GM19467 (cell line): ENCODE measurements around the gene KRT7.
"Not testable (repeated sequence)": the region's sequence is repeated elsewhere in the genome, so short reads cannot be mapped to it uniquely, and the experiment has no call there.

Experiments used
- ATAC-seq: cut with Tn5 transposase; IDR thresholded peaks from one replicate; pipeline ENCODE4 v1.9.1; 2021; ENCODE audit warnings: mild to moderate bottlenecking, moderate library complexity; ENCODE audit not compliant: unreplicated experiment

The KRT7 gene

DNA sequence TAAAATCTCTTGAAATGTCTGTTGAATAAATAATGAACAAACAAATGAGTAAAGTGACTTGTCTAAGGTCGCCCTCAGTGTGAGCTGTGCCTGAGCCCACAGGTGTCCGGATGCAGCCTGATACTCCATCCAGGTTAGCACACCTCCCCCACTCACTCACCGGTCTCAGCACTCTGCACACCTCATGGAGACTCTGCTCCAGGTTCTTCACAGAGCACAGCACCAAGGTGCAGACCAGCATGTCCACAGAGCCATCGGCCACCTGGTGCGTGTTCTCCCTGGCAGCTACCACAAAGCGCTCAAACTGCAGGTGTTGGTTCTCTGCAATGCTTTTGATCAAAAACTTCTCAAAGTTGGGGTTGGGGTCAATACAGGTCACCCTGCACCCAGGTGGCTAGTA is 4.1 kb upstream of the KRT7 start:
- ATAC-seq: no peak

DNA sequence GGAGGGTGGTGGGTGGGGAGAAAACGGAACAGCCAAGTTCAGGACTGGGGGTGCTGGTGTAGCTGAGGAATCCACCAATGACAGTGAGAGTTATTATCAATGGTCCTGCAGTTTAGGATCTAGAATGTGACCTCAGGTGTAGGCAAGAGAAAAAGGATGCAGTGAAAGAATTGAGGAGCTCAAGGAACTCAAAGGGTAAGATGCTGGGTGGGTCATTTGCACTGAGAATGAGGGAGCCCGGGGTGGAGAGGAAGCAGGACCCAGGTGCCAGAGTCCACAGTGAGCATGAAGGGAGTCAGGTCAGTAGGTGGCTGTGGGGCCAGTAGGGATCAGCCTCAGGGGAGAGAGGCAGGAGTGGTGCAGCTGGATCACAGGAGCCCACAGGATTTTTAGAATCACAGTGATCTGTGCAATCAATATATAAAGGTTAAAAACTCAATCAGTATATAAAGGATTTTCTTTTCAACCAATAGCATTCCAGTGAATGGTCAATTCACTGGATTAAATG is 3.2 kb upstream of the KRT7 start:
- no peak for ATAC-seq

DNA sequence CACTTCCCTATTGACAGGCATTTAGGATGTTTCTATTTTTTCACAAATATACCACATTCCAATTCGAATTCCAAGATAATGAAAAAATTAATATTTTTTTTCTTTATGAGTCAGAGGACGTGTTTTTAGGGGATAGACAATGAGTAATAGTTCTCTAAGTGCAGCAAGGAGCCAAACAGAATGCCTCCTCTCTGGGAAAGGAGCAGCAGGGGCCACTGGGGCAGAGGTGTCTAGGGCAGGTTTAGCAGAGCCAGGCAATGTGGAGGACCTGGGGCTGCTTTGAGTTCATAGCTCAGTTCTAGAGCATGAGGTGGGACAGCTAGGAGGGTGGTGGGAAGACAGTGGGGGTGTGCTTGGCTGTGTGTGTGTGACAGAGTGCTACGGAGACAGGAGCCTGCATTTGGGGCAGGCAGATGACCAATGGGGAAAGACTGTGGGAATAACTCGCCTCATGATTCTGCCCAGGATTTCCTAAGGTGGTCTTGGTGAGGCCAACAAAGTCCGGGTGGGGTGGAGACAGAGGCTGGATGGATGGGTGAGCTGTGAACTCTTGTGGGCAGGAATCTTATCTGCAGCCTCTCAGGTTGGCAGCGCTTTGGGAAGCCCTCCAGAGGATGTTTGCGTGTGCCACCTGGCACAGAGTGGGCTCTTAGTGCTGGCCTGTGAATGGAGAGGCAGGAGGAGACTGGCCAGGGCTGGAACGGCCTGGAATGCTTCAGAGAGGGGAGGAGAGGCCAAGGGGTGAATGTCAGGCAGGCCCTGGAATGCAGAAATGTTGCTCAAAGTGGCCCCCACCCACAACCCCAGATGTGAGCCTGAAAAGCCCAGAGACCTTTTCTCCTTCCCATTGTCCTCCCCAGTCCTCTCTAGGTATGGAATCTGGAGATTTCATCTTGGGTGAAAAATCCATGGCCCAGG is 2.4 kb upstream of the KRT7 start:
- no peak for ATAC-seq

DNA sequence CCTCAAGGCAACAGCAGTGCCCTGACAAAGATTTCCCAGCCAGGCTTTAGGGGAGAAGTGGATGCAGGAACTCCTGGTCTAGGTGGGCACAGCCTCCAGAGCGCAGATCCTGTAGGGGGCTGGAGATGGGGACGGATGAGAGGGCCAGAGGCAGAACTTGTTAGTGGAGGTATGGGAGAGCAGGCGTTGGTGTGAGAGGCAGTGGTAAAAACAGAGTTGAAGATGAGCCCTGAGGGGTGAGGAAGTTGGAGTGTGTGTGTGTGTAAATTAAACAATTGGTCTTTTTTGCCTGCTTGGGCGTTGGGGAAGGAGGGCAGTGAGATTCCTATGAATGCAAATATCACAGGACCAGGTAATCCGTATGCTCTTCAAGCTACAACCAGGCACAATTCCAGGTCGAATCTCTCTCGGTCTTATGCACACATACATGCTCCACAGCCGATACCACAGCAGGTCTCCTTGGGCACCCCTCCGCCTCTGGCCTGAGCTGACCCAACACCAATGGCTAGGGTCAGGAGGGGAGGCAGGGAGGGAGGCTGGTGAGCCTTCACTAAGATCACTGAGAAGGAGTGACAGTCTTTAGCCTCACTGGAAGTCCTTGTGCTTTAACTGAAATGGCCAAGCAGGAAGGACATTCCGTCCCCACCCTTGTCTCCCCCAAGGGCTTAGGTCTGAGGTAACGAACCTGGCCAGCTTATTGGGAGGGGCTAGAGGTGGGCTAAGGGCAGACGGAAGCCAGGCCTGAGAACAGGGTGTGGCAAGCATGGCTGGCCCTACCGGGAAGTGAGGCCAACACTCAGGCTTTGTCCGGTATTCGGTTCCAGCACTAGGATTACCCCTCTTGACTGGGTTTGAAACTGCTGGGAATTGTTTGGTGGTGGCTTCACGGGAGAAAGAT is 1.5 kb upstream of the KRT7 start:
- no peak for ATAC-seq

DNA sequence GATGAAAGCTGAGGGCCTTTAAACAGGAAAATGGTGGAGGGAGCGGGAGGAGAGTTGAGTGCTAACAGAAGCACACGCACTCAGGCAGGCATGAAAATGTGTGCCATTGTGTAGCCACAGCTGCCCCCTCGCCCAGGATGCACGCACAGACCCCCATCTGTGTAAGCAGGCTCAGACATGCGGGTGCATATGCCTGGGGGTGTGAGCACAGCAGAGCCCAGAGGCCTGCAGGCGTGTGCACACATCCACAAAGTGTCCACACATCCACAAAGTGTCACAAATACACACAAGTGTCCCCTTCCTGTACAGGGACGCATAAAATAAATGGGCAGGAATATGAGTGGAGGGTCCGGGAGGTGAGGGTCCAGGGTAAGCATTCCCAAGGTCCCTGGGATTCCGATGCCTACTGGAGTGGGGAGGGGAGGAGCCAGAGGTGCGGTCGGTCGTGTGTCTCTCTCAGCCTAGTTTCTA is 805 bp upstream of the KRT7 start:
- ATAC-seq: no peak

DNA sequence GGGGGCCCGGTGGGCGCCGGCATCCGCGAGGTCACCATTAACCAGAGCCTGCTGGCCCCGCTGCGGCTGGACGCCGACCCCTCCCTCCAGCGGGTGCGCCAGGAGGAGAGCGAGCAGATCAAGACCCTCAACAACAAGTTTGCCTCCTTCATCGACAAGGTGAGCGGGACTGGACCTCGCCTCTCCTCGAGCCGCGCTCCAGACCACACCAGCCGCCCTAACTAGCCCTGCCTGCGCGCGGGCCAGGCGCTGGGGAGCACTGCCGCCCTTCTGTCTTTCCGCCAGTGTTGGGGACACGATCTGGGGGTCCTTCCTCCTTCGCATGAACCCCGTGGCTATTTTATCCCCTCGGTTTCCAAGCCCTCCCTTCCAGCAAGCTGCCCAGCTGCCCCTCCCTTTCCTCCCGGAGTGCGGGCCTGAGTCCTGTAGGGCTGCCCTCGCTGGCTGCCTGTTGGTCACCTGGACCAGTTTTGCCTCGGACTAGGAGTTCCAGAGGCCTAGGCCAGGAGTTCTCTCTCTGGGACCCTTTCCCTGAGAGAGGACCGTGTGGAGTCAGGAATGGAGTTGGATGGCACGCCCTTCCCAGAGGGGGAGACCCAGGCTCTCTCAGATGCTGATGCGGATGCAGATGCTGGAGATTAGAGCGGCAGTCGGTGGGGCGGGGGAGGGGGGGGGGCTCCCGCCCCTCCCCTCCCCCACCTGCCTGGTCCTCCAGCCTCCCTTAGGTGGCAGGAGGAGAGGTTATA is 592 bp downstream of the KRT7 start:
- ATAC-seq: no peak

DNA sequence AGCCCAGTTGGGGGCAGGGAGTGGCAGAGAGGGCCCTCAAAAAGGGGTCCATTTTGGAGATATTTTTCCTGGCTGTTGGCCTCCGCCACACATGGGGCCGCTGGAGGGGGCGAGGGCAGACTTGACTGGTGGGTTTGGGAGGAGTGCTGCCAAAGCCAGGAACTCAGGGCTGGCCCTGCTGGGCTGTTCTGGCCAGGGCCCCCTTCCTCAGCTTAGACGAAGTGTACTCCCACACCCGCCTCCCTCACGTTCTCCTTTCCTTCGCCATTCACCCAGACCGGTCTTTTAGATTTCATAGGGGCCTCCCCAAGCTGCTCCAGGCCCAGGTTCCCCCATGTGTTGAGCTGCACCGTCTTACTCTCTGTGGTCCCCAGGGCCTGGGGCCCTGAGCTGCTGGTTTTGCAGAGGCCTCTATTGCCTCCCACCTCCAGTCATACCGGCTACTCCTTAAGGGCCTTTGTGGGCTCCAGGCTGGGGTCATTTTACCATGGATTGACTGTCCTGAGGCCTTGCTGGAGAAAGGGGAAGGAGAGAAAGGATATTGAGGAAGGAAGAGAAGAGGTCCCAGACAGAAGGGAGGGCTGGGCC is 1.3 kb downstream of the KRT7 start:
- ATAC-seq: no peak

DNA sequence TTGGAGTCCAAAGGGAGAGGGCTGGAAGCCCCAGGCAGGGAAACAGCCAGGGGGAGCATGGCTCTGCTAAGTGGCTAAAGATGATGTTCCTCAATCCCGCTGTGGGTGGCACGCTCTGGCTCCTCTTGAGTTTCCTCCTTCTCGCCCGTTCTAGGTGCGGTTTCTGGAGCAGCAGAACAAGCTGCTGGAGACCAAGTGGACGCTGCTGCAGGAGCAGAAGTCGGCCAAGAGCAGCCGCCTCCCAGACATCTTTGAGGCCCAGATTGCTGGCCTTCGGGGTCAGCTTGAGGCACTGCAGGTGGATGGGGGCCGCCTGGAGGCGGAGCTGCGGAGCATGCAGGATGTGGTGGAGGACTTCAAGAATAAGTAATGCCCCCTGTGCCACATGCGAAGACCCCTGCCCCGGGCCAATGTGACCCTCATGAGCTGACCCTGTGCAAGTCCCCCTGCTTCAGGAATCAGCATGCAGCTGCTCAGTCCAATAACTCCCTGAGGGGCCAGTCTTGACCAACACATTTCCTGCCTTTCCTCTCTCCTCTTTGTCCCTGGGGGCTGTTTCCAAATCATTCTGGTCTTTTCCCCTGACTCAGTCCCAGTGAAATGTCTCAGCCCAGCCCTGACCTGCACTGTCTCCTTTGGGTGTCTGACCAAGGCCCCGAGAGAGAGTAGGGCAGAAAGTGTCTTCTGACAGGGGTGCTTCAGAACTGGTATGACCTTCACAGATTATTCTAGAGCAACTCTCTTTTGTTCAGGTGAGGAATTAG is 2.1 kb downstream of the KRT7 start:
- ATAC-seq: no peak

DNA sequence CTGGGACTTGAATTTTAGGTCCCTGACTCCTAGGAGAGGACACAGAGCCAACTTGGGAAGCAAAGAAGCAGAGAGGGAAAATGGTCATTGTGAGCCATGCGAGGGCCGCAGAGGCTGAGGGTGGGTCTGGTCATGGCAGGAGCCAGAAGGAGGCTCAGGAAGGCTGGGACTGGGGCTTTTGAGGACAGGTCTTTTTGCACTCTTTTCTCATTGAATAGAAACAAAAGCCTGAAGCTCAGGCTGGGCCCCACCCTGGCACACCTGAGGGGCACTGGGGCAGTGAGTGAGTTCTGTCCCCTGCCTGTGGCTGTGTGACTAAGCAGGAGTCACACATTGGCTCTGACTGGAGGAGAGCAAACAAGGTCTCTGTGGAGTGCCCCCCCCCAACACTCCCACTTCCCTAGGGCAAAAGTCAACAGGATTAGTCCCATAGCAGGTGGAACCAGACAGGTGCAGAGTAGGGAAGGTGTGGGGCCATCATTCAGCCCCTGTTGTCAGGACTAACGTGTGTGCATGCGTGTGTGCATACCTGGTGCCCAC is 2.8 kb downstream of the KRT7 start:
- no peak for ATAC-seq

DNA sequence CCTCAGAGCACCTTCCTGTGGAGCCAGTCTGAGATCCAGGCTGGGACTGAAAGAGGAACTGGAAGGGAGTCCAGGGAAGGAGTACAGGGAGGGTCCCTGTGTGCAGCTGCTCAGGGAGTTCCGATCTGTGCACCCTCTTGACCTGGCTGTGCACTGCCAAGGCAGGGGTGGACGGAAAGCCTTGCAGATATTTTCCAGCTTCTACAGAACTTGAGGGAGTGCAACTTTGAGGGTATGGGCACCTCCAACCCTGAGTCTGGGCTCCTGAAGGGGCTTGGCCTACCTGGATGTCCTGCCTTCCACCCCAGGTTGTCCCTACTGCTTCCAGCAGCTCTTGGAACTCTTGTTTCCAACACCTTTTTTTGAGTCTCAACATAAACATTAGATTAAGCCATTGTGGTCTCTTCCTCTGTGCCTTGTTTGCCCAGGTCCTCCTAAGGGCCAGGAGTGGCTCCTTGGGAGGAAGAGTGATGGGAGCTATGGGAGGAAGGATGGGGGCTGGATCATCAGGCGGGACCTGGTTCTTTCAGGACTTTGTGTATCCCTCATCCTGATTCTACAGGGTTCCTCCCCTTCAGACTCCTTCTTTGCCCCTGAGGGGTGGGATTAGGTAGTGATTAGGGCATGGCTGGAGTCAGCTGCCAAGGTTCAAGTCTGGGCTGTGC is 3.5 kb downstream of the KRT7 start:
- ATAC-seq: no peak

DNA sequence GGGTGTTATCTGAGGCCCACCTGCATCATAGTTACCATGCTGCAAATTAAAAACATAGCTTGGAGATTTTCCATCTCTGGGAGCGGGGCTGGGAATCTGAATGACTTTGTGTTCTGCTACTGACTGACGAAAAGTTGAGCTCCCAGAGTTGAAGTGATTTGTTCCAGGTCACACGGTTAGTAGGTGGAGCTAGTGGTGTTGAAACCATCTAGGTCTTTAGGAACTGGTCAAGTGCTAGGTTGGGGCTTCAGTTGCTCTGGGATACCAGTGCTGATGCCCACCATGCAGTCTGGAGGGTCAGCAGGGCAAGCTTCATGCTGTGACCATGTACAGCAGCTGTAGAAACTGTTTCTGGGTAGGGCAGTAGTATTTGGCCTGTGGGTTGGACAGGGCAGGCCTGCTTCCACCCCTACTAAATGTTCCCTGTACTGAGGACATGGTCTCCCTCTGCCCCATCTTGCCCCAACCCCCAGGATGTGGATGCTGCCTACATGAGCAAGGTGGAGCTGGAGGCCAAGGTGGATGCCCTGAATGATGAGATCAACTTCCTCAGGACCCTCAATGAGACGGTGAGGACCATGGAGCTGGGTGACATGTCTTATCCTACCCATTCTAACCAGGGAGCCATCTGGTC is 5.3 kb downstream of the KRT7 start:
- no peak for ATAC-seq

DNA sequence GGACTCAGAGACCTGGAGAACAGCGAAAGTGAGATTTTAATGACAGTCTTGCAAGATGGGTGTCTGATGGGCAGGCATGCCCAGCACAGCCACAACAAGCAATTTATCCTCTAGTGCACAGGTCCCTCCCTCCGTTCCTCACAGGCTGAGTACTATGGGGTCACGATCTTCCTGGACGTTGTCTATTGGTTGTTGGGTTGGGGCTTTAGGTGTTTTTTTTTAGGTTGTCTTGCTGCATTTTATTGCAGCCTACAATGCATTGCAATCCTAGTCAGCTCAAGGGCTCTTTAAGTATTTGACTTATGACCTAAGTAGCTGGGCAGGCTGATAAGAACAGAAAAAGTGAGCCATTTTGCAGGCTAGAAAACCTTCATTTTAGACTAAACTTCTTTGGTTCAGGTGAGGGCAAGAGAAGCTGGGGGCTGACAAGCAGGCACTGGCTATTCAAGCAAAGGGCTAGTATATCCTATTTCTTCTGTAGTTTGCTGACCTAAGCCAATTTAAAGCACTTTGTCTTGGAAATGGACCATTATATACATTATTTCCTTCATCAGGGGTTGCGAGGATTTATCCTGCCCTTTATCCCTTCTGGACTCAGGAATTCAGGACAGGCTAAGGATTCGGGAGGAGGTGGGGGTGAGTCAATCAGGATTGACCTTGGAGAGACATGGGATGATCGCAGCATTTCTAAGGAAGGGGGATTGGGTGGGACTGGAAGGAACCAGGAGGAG is 6.0 kb downstream of the KRT7 start:
- no peak for ATAC-seq

DNA sequence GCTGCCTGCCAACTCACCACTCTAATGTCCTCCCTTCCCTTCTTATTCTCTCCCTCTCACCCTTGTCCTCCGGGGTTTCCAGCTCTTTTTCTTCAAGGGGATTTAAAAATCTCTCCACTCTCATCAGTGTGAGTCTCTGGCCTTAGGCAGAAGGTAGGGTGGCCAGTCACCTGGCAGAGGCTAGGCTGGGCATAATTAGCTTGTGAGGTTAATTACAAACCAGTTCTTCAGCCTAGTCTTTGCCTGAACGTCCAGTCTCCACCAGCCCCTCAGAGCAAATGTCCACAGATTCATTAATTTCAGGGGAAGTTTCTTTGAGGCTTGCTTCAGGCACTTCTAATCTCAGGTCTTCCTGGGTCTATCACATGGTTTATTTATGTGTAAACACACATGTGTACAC is 6.7 kb downstream of the KRT7 start:
- no peak for ATAC-seq

DNA sequence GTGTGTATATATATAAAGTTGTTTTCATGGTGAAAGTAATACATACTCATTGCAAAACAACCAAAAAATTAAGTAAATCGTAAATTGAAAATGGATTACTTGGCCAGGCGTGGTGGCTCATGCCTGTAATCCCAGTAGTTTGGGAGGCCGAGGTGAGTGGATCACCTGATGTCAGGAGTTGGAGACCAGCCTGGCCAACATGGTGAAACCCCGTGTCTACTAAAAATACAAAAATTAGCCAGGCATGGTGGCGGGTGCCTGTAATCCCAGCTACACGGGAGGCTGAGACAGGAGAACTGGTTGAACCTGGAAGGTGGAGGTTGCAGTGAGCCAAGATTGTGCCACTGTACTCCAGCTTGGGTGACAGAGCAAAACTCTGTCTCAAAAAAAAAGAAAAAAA is 7.2 kb downstream of the KRT7 start:
- ATAC-seq: not testable (repeated sequence)

DNA sequence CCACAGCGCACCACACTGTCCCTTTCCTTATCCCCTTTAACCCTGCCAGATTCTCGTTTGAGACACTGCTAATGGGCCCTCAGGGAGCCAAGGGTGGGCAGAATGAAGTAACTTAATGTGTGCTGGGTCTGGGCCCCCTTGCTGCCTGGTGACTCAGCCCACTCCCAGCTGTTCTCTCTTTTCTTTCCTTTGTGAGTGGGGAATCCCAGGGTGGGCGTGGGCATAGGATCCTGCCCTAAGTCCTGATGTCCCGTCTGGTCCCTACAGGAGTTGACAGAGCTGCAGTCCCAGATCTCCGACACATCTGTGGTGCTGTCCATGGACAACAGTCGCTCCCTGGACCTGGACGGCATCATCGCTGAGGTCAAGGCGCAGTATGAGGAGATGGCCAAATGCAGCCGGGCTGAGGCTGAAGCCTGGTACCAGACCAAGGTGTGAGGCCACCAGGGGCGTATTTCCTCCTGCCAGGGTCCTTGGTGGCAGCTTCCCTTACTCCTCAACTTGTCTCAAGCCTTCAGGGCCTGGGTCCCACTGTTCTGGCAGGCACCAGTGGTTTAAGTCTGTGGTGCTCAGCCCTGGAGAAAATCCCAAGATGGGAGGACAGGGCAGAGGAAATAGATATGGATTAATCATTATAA is 8.3 kb downstream of the KRT7 start:
- no peak for ATAC-seq

DNA sequence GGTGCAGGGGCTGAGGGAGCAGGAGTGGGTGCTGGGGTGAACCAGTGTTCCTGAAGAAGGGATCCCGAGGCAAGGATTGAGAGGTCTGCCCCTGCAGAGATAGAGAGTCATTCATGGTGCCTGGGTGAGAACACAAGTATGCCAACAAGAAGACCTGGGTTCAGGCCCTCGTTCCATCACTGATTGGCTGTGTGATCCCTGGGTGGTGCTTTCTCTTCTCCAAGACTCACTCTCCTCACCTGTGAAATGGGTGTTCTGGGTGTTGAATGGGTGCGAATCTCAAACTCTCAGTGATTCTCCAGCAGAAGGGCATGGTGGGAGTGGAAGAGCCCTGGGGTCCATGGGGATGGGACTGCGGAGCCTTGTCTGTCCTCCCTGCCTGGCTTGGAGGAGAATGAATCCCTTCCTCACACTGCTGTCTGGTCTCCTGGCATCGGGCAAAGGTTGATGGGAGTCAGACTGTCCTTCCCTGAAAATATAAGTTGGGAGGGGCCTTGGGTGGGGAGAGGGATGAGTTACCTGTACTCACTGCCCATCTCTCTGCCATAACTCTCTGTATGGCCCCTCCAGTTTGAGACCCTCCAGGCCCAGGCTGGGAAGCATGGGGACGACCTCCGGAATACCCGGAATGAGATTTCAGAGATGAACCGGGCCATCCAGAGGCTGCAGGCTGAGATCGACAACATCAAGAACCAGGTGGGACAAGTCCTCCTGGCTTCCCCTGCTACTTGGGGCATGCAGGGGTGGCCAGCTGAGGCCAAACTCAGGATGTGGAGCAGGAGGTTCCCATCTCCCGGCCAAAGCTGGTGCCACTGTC is 9.6 kb downstream of the KRT7 start:
- ATAC-seq: no peak
